ENCODE measurements around the gene CCL25. TPM values are rescaled to one million over a fixed set of nuclear protein-coding genes. Genes with fewer than 3 reads are reported as not detected.

Gene CCL25
- total and polyA plus RNA-seq, 2 of the 4 experiments (the other 2 are of a cell fraction): not detected

DNA sequence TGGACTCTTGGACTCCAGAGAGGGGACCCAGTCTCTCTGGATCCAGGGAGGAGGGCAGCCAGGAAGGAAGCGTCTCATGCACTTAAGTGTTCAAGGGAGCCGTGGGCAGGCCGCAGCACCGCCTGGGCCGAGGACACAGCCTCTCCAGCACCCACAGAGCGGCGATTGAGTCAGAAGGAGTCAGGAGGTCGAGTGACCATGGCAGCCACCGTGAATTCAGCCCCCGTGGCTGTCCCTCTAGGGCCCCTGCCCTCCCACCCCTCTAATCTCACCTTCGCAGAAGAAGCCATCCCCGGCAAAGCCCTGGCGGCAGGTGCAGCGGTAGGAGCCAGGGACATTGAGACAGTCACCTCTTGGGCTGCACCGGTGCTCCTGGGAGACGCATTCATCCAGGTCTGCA, 58.8 kb downstream of the CCL25 start:
- Histone ChIP-seq H3K14ac (replicated peaks; ENCODE audit: low read depth, low read length) (no peak overlapping the region), H2BK20ac (ENCODE audit: low read depth, low read length) (no peak overlapping the region), H3K4ac (ENCODE audit: low read depth, low read length) (no peak overlapping the region), H4K20me1 (ENCODE audit: insufficient read depth, low read length) (no peaks in the 10 kb centered on the region), H3K9ac (ENCODE audit: low read depth, low read length) (no peak overlapping the region), H3K4me3 (ENCODE audit: insufficient read depth, low read depth, low read length) (no peak overlapping the region), H3K23ac (ENCODE audit: low read depth, low read length) (no peak overlapping the region), H3K4me1 (ENCODE audit: control insufficient read depth, insufficient read depth, low read length) (no peaks in the 10 kb centered on the region), H3K79me1 (ENCODE audit: low read depth in 1 of 2, low read length in 2 of 2) (no peaks in the 10 kb centered on the region), H3K27me3 (ENCODE audit: control insufficient read depth, insufficient read depth, low read length) (no peaks in the 10 kb centered on the region; the same call in 1 of the 2 replicates), H2AFZ (replicated peaks; ENCODE audit: low read length, poor library complexity) (no peak overlapping the region), H3K36me3 (ENCODE audit: control insufficient read depth, insufficient read depth, low read length) (no peaks in the 10 kb centered on the region), H3K4me2 (ENCODE audit: low read depth, low read length) (no peak overlapping the region), H4K5ac (ENCODE audit: low read depth, low read length) (no peak overlapping the region), H3K27ac (ENCODE audit: insufficient read depth, low read length) (no peak overlapping the region), H3K18ac (ENCODE audit: low read depth, low read length) (no peak overlapping the region), H4K8ac (ENCODE audit: low read depth in 2 of 2, low read length in 2 of 2) (no peak overlapping the region), H3K56ac (ENCODE audit: extremely low read depth, insufficient read depth, low read length) (no peak overlapping the region), H2BK15ac (ENCODE audit: low read depth, low read length) (no peak overlapping the region), H2BK120ac (ENCODE audit: low read depth, low read length) (no peak overlapping the region), H4K91ac (ENCODE audit: insufficient read depth, low read depth, low read length) (no peak overlapping the region), H3K9me3 (ENCODE audit: control insufficient read depth, insufficient read depth, low read length) (0 out of 2 replicates have a peak, but pooled peaks cover 3% of the 10 kb centered on the region), H3K9me1 (ENCODE audit: insufficient read depth, low read length) (no peaks in the 10 kb centered on the region), H2AK5ac (ENCODE audit: low read depth, low read length) (no peak overlapping the region), H2BK5ac (ENCODE audit: low read depth, low read length, poor library complexity, severe bottlenecking) (no peak overlapping the region), H2AK9ac (replicated peaks; ENCODE audit: low read depth, low read length, poor library complexity) (no peak overlapping the region)
- in situ Hi-C loops (cut with MboI; ENCODE audit: low sequenced_read_pairs) (no loop called here), dilution Hi-C loops (cut with HindIII; ENCODE audit: low sequenced_read_pairs, unreplicated experiment) (no loop called here), intact Hi-C loops (cut with micrococcal nuclease) (no loop called here)
- no peak for ATAC-seq (ENCODE audit: low read depth)
- no peak for DNase-seq
- CTCF ChIA-PET: no interaction called here
- no TSS peak for BruUV-seq (replicated peaks)
- TF ChIP-seq, protein P1, sequence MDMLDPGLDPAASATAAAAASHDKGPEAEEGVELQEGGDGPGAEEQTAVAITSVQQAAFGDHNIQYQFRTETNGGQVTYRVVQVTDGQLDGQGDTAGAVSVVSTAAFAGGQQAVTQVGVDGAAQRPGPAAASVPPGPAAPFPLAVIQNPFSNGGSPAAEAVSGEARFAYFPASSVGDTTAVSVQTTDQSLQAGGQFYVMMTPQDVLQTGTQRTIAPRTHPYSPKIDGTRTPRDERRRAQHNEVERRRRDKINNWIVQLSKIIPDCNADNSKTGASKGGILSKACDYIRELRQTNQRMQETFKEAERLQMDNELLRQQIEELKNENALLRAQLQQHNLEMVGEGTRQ (IDR thresholded peaks at IDR 0.05; ENCODE audit: low read depth, low read length): no peak
- TF ChIP-seq RFX5 (IDR thresholded peaks at IDR 0.05; ENCODE audit: low read depth, low read length) (no peak), NFE2L2 (IDR thresholded peaks at IDR 0.05; ENCODE audit: low read depth, low read length) (no peak), MAZ (IDR thresholded peaks at IDR 0.05; ENCODE audit: borderline replicate concordance, low read depth, low read length) (no peak), RCOR1 (IDR thresholded peaks at IDR 0.05; ENCODE audit: insufficient replicate concordance, low read length) (no peak), RAD21 (IDR thresholded peaks at IDR 0.05; ENCODE audit: low read length) (no peak), CEBPB (IDR thresholded peaks at IDR 0.05; ENCODE audit: low read depth, low read length) (no peak), SMC3 (IDR thresholded peaks at IDR 0.05; ENCODE audit: low read depth, low read length) (no peak), BHLHE40 (IDR thresholded peaks at IDR 0.05; ENCODE audit: low read depth, low read length) (no peak), FOS (IDR thresholded peaks at IDR 0.05; ENCODE audit: low read depth, low read length) (no peak), CHD1 (IDR thresholded peaks at IDR 0.05; ENCODE audit: low read depth, low read length) (no peak), MAFK (IDR thresholded peaks at IDR 0.05; ENCODE audit: low read depth, low read length) (no peak)
- TF ChIP-seq, protein P2, sequence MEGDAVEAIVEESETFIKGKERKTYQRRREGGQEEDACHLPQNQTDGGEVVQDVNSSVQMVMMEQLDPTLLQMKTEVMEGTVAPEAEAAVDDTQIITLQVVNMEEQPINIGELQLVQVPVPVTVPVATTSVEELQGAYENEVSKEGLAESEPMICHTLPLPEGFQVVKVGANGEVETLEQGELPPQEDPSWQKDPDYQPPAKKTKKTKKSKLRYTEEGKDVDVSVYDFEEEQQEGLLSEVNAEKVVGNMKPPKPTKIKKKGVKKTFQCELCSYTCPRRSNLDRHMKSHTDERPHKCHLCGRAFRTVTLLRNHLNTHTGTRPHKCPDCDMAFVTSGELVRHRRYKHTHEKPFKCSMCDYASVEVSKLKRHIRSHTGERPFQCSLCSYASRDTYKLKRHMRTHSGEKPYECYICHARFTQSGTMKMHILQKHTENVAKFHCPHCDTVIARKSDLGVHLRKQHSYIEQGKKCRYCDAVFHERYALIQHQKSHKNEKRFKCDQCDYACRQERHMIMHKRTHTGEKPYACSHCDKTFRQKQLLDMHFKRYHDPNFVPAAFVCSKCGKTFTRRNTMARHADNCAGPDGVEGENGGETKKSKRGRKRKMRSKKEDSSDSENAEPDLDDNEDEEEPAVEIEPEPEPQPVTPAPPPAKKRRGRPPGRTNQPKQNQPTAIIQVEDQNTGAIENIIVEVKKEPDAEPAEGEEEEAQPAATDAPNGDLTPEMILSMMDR (conservative IDR thresholded peaks at IDR 0.05; ENCODE audit: low read depth, low read length): no peak
- TF ChIP-seq, protein P3, sequence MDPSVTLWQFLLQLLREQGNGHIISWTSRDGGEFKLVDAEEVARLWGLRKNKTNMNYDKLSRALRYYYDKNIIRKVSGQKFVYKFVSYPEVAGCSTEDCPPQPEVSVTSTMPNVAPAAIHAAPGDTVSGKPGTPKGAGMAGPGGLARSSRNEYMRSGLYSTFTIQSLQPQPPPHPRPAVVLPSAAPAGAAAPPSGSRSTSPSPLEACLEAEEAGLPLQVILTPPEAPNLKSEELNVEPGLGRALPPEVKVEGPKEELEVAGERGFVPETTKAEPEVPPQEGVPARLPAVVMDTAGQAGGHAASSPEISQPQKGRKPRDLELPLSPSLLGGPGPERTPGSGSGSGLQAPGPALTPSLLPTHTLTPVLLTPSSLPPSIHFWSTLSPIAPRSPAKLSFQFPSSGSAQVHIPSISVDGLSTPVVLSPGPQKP (IDR thresholded peaks at IDR 0.05; ENCODE audit: borderline replicate concordance, low read depth, low read length): no peak
- POLR2A ChIA-PET (ENCODE audit: unreplicated experiment): no interaction called here
- WGBS, 2 experiments (ENCODE audit: extremely low coverage in 2 of 2, insufficient read length in 1 of 2): 89% methylated on average over 5 of the region's 16 CpGs; no CpG with 5 or more reads in 1 of the 2 experiments
